RCC 7860 (cell line): ENCODE data around the gene MITD1.
"Not testable (repeated sequence)": the region's sequence is repeated elsewhere in the genome, so short reads cannot be mapped to it uniquely, and the experiment has no call there.

Experiments used
- DNase-seq: peaks from one replicate; pipeline ENCODE4 v3.0.0-alpha.2; 2015; ENCODE audit warnings: low spot score
- FAIRE-seq: peaks from 2 replicates; lab custom pipeline; 2012; peaks lifted over from hg19 to GRCh38; lab: Jason Lieb, UNC

The MITD1 gene

GRCh38 chr2:99156891-99157290, 24.0 kb downstream of the MITD1 start:
- DNase-seq (no peak), FAIRE-seq (no peak)

GRCh38 chr2:99154643-99155536, 26.0 kb downstream of the MITD1 start, which contains the start of the genes LIPT1 and TSGA10:
LIPT1 (plus strand) TSS chr2:99154967; CDS start chr2:99161958, 6,991 bp downstream.
TSGA10 (minus strand) TSS chr2:99154942; CDS start chr2:99109439, 45,503 bp downstream.
- DNase-seq (peak; percentile 72), FAIRE-seq (no peak)

- FAIRE-seq (no peak), DNase-seq (no peak)
Measured at GRCh38 chr2:99153921-99154604, 26.8 kb downstream of the MITD1 start.

- no peak for DNase-seq
- FAIRE-seq = no peak
Measured at GRCh38 chr2:99152199-99152895, 28.5 kb downstream of the MITD1 start.

GRCh38 chr2:99150706-99151105, 30.2 kb downstream of the MITD1 start:
- no peak for FAIRE-seq
- DNase-seq = no peak

- peak; percentile 77 for DNase-seq
- no peak for FAIRE-seq
Measured at GRCh38 chr2:99141110-99142108, 39.4 kb downstream of the MITD1 start, which contains the start of gene C2orf15. C2orf15 (plus strand) TSS chr2:99141707; CDS start chr2:99150559, 8,852 bp downstream.

GRCh38 chr2:99140860-99141109, 40.1 kb downstream of the MITD1 start:
- no peak for FAIRE-seq

GRCh38 chr2:99140056-99140859, 40.6 kb downstream of the MITD1 start:
- no peak for DNase-seq

More at GRCh38 chr2:99140860-99141109, 40.1 kb downstream of the MITD1 start:
- DNase-seq = peak; percentile 54

GRCh38 chr2:99139003-99139402, 41.9 kb downstream of the MITD1 start:
- peak; percentile 82 for FAIRE-seq
- DNase-seq = peak; percentile 37

More at GRCh38 chr2:99140056-99140859, 40.6 kb downstream of the MITD1 start:
- FAIRE-seq = no peak

GRCh38 chr2:99135044-99135556, 45.8 kb downstream of the MITD1 start:
- not testable (repeated sequence) for DNase-seq, FAIRE-seq

- DNase-seq = no peak
- no peak for FAIRE-seq
Measured at GRCh38 chr2:99127981-99128380, 52.9 kb downstream of the MITD1 start.
